ENCODE results near the gene MAG. TPM values are rescaled to one million over a fixed set of nuclear protein-coding genes. Genes with fewer than 3 reads are reported as not detected.

MAG gene
- total RNA-seq, 1 experiment from 2014 or later, result 0.17 TPM

GRCh38 chr19:35260694-35261304, 31.2 kb upstream of the MAG start:
- no peaks in the 10 kb centered on the region for H3K9me3 ChIP-seq (ENCODE audit: control insufficient read depth in 1 of 2, insufficient read depth in 1 of 2, low read depth in 1 of 2, low read length in 2 of 2)
- DNase-seq (ENCODE audit: low read depth, low spot score) (no peak), ATAC-seq (no peak)
- peaks cover 26 to 27% of the 10 kb centered on the region in 2 experiments; a peak in 3 of 4 replicates for H3K36me3 ChIP-seq (ENCODE audit: control insufficient read depth in 1 of 2, insufficient read depth in 2 of 2, low read length in 2 of 2)
- H4K20me1 ChIP-seq (ENCODE audit: insufficient read depth), result peaks cover 3% of the 10 kb centered on the region; the same call in 1 of the 2 replicates
- H3K79me2 ChIP-seq (ENCODE audit: insufficient read depth, low read length), result peaks cover 36% of the 10 kb centered on the region
- no peak overlapping the region for H3K4me3 ChIP-seq (replicated peaks in 1 of 2; ENCODE audit: low read depth in 1 of 2, low read length in 2 of 2)
- ChIA-PET CTCF (no interaction called here), POLR2A (no interaction called here), RAD21 (ENCODE audit: low non-redundant PET in 1 of 2, low total read pairs in 2 of 2, uncharacterized antibody in 2 of 2, unreplicated experiment in 2 of 2) (no interaction called here)
- no peaks in the 10 kb centered on the region for H3K27me3 ChIP-seq (ENCODE audit: insufficient read depth, low read length)
- TF ChIP-seq JUND (IDR thresholded peaks at IDR 0.05) (no peak), POLR2AphosphoS5 (IDR thresholded peaks at IDR 0.05; ENCODE audit: low read depth, low read length) (no peak), ZBTB33 (IDR thresholded peaks at IDR 0.05; ENCODE audit: extremely low read depth, insufficient replicate concordance, low read length) (no peak), EZH2phosphoT487 (IDR thresholded peaks at IDR 0.05; ENCODE audit: borderline replicate concordance) (no peak), REST (IDR thresholded peaks at IDR 0.05; ENCODE audit: low read depth) (no peak), ZNF274 (IDR thresholded peaks at IDR 0.05; ENCODE audit: low read depth, low read length) (no peak), YY1 (IDR thresholded peaks at IDR 0.05; ENCODE audit: extremely low read depth, insufficient replicate concordance, low read depth, low read length) (no peak), ELF1 (IDR thresholded peaks at IDR 0.05; ENCODE audit: borderline replicate concordance, low read depth) (no peak), MAX (IDR thresholded peaks at IDR 0.05) (no peak), ZFX (IDR thresholded peaks at IDR 0.05) (no peak)
- intact Hi-C loops (cut with micrococcal nuclease), result no loop called here
- no peak overlapping the region for H2AFZ ChIP-seq (ENCODE audit: low read depth, low read length, poor library complexity, severe bottlenecking)
- no peak overlapping the region for H3K27ac ChIP-seq (ENCODE audit: low read depth, low read length)
- TSS peak; percentile 12 for BruUV-seq (replicated peaks)
- peaks cover 2 to 18% of the 10 kb centered on the region in 2 experiments; a peak in 2 of 4 replicates for H3K4me1 ChIP-seq (ENCODE audit: control insufficient read depth in 1 of 2, insufficient read depth in 2 of 2, low read length in 2 of 2)
- H3K4me2 ChIP-seq (ENCODE audit: low read length), result no peak overlapping the region
- no peak overlapping the region for H3K9ac ChIP-seq (ENCODE audit: low read length)
- no peaks in the 10 kb centered on the region for H3K9me2 ChIP-seq (ENCODE audit: insufficient read depth)

Data from HCT116 (cell line).